Smooth muscle cell of the brain vasculature (primary cell): ENCODE results near the gene RNF128.

Experiments
- DNase-seq: peaks from one replicate; pipeline ENCODE4 v3.0.0-alpha.2; 2012; ENCODE audit warnings: low read depth, low spot score

Gene RNF128, protein sequence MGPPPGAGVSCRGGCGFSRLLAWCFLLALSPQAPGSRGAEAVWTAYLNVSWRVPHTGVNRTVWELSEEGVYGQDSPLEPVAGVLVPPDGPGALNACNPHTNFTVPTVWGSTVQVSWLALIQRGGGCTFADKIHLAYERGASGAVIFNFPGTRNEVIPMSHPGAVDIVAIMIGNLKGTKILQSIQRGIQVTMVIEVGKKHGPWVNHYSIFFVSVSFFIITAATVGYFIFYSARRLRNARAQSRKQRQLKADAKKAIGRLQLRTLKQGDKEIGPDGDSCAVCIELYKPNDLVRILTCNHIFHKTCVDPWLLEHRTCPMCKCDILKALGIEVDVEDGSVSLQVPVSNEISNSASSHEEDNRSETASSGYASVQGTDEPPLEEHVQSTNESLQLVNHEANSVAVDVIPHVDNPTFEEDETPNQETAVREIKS

DNA sequence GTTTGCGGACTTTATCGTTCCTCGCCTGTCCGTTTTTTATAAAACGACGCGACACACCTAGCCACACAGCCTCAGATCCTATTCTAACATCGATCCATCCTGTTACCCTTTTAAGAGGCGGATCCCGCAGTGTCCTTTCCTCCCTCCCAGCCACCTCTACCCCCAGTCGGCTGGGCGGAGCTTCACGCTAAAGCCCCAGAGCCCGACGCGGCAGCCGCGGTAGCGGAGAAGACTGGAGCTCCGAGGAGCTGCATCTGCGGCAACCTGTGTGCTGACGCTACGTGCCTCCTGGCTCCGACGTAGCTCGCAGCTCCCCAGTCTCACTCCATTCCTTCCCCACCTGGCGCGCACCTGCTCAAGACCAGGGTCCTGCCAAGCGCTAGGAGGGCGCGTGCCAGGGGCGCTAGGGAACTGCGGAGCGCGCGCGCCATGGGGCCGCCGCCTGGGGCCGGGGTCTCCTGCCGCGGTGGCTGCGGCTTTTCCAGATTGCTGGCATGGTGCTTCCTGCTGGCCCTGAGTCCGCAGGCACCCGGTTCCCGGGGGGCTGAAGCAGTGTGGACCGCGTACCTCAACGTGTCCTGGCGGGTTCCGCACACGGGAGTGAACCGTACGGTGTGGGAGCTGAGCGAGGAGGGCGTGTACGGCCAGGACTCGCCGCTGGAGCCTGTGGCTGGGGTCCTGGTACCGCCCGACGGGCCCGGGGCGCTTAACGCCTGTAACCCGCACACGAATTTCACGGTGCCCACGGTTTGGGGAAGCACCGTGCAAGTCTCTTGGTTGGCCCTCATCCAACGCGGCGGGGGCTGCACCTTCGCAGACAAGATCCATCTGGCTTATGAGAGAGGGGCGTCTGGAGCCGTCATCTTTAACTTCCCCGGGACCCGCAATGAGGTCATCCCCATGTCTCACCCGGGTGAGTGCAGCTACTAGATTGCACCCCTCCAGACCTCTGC, at the start of gene RNF128:
Gene RNF128, plus strand, starts transcription at position 217 of the 953 bp plus-strand sequence. Its CDS starts 213 bp downstream, at position 430.
- DNase-seq: no peak

DNA sequence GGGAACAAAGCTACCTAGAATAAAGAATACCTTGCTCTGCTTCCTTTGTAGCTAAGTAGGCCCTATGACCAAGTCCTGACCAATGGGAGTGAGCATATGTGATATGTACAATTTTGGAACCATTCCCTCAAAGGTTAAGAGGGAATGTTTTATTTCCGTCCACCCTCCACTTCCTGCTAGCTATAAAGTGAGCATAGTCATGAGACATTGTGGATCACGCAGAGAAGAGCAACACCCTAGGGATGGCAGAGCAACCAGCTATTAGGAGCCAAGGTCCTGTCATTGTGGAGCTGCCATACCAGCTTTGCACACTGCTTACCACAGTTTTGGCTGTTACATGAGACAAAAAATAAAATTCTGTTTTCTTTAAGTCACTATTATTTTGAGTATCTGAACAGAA, 45.8 kb upstream of the RNF128 start:
- no peak for DNase-seq

DNA sequence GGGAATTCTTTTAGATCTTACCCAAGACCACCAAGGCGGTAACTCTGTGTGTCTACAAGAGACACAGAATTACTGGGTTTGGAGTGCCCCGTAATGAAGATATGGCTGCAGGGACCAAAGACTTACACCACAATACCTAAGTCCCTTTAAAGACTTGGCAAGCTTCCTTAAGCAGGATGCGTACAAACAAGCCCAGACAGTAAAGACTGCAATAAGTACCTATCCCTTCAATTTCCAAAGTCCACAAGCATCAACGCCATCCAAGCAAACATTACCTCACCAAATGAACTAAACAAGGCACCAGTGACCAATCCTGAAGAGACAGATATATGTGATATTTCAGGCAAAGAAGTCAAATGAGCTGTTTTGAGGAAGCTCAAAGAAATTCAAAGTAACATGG, 42.3 kb upstream of the RNF128 start:
- no peak for DNase-seq

DNA sequence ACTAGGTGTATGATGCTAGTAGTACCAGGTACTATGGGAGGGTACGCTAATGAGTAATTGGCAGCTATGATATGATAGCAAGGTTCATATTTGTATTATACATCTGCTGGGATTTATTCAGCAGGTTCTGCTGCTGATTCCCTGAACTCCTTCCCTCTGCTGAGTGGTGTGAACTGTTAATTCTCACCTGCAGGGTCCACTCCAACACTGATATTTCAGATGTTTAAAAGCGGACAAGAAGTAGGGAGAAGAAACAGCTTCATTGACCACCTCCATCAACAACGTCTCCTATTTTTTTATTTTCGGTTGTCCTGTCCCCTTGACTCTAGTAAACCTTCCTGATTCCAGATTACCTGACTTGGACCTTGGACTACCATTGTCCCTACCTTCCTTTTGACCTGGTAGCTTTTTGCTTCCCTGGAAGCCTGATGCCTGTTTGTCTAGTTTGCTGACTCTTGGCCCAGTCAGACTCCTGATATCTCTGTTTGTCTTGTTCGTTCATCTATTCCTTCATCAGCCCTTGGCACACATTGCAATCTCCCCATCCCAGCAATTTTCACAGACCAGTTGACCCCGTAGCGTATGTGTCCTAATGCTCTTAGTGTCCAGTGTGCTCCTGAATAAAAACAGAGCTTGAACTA, 34.0 kb upstream of the RNF128 start:
- DNase-seq: no peak

DNA sequence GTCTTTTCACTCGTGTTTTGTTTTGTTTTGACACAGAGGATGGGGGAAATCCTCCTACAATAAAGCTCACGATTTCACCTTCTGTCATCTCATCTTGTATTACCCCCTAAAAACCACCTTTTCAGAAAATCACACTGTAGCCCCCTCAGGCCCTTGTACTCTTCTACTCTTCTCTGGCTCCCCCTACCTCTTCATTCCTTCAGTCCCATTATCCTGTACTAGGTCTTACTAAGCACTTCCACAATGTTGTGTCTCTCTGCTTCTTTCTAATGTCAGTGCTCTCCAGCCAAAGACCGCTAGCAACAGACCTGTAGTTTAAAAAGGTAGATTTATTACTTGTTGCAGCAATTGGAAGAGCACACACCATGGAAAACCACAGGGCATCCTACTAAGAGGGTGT, 30.0 kb upstream of the RNF128 start:
- DNase-seq: no peak

DNA sequence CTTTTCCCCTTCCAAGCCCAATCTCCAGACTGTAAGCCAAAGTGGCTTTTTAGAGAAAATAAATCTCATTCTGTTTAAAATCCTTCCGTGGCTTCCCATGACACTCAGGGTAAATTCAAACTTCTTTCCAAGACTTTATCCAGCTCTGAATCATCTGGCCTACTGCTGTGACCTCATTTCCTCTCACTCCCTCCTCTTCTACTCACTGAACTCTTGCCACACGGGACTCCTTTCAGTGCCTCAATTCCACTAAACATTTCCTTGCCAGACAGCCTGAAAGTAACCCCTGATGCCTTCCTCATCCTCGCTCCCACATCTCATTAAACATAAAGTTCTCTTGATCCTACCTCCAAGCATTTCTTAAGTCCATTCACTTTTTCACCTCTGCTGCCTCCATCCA, 27.8 kb upstream of the RNF128 start:
- no peak for DNase-seq

DNA sequence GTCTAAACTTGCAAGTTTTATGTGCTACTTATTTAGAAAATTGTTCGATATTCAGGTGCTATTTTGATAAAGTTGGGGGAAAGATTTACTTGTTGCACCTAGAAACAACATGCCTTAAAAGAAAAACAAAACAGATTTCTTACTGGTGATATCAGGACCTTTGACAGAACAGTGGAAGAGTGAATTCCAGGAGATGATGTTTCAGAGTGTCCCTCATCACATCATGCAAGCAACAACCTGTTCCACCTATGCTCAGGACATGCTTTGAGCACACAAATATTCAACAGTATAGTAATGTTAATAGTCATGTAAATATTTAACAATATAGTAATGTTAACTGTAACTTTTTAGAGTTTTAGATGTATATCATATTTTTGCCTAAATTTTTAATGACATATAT, 23.9 kb upstream of the RNF128 start:
- no peak for DNase-seq

DNA sequence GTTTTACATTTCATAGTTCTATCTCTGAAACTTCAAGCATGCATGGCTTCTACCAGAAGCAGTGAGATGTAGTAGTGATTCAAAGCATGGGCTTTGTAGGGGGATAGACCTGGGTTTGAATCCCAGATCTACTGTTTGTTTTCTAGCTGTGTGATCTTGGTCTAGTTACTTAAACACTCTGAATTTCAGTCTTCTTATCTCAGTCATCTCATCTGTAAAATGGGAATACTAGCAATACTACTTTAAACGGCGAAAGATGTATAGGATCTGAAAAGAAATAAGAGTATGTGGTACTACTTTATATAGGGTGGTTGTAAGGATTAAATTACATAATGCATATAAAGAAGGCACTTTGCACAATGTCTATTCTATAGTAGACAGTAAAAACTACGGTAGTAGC, 20.0 kb upstream of the RNF128 start:
- no peak for DNase-seq

DNA sequence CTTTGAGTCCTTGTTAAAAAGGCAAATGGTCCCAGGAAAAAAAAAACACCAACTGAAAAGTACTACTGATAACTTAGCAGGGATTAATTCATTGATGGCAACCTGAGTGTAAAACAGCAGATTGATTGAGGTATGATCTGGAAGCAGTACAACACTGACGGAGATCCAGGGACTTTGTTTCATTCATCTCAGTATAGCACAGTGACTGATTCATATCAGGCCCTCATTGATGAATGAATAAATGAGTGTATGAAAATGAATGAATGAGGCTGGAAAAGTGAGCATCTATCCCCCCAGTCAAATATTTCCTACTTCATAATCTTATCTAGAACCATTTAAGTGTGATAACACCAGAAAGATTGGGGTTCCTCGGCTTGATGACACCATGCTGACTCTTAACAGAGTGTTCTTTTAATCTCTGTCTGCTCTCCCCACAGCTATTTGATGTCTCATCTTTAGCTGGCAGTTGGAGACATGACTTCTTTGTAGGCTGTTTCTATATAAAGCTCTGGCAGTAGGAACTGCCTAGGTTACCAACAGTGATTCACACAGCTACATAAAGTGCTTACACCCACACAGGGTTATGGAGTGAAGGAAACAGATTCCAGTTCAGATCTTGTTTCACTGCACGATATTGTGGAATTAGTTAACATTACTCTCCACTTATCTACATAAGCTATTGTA, 18.6 kb upstream of the RNF128 start:
- peak; percentile 21 for DNase-seq

DNA sequence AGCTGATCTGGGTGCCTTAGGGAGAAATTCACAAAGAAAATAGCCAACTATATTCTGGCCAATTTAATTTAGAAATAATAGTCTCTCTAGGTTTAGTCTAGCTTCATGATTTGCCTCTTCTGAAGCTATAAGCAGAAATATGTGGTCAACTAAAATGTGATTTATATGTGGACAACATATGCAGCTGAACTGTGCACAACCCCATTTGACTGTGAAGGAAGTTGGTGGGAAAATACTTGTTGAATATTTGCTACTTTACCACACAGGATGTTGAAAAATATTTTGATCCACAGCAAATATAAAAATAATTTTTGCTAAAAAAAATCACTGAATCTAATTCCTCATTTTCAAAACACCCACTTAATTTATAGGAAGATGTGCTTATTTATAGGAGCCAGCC, 15.7 kb upstream of the RNF128 start:
- no peak for DNase-seq

DNA sequence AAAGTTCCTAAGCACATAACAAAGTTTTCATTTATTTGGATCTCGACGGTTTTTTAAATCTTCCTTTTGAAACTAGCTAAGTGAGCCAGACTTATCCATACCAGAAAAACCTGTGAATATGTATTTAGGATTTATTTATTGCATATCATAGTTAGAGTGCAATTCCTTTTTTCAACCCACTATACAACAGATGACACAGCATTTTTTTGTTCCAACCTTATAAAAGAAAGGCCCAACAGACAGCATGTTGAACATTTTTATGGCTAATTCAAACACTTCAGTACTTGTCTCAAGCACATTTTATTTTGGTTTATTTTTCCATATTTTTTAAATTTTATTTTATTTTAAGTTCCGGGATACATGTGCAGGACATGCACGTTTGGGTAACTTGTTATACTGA, 15.1 kb upstream of the RNF128 start:
- DNase-seq: no peak

DNA sequence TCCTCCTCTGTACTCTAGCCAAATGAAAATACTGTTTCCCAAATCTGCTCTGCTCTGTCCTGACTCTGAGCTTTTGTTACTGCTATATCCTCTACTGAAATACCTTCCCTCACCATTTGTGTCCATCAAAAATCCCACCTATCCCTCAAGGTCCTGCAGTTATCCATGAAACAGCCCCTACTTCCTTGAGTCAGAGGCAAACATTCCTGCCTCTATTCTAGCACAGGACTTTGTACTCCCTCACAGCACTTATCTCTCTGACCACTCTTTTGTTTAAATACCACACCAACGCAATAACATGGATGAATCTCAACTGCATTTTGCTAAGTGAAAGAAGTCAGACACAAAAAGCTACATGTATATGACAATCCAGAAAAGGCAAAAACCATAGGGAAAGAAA, 10.5 kb upstream of the RNF128 start:
- no peak for DNase-seq

DNA sequence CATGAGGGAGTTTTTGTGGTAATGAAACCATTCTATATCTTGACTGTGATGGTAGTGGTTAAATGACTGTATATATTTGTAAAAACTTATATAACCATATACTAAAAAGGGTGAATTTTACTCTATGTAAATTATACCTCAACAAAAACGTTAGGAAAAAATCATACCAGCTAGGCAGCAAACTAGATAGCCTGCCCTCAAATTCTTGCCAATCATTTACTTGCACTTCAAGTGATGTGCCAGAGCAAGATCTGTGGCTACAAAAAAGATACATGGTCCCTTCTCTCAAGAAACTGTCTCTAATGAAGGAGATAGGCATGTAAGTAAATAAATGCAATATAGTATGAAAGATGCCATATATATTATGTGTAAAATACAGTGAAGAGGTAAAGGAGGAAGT, 10.0 kb upstream of the RNF128 start:
- no peak for DNase-seq

DNA sequence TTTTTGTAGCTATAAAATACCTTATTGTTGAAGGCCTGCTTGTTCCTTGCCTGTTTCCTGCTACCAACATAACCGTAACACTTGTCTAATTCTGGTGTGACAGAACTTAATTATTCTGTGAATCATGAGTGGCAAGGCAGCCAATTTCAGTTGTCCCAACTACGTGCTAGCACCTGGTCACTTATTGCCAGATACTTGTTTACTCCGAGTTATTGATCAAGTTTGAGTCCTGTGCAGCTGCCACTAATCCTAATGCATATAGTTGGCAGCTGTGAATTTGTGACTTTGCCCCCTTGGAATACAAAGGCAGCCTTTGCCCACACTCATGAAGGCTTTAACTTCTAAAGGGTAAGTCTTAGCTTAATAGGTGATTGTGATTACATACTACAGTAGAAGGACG, 7.8 kb upstream of the RNF128 start:
- no peak for DNase-seq

DNA sequence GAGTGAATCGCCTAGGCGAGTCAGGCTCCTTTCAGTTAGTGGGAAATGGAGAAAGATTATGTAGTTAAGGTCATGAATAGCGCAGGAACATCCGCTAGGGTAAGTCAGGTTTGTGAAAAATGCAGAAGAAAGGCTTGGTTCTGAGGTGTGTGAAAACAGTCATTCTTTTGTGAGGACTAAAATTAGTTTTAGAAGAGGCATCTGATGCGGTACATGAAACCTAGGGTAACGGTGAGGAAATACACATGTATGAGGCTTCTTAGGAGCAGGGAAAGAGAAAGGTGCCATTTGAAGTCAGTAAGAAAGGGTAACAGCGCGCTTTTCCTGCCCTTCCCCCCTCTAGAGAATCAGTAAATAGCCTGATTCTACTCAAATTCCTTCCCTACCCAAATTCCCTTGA, 570 bp upstream of the RNF128 start:
- no peak for DNase-seq

DNA sequence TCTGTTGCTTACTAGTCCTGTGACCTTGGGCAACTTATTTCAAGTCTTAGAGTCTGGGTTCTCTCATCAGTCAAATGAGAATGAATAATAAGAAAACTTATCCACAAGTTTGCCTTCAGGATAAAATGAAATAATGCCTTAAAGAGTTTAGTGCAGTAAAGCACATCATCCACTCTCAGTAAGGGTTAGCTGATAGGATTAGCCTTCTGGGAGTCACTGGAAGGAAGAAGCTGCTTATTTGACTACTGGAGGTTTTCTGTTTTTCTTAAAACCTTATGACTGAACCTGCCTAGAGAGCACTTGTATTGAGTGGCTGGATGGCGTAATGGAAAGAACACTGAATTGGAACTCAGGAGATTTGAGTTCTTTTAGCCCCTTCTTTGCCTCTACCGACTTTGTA, 1.8 kb downstream of the RNF128 start:
- DNase-seq: no peak

DNA sequence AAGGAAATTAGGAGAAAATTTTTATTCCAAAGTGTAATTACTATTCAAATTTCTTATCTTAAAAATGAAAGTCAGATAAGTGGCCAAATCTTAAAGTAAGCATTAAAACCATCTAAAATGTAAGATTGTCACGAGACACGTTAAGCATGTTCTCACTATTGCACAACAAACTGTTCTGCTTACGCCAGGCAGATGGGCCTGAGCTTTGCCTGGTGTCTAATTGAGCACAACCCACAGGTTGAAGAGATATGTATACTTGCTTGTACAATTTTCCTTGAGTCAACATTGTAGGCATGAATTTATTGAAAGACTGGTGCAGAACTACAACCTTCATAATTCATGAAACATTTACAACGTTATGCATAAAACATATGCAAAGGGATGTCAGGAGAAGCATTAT, 3.9 kb downstream of the RNF128 start:
- DNase-seq: no peak

DNA sequence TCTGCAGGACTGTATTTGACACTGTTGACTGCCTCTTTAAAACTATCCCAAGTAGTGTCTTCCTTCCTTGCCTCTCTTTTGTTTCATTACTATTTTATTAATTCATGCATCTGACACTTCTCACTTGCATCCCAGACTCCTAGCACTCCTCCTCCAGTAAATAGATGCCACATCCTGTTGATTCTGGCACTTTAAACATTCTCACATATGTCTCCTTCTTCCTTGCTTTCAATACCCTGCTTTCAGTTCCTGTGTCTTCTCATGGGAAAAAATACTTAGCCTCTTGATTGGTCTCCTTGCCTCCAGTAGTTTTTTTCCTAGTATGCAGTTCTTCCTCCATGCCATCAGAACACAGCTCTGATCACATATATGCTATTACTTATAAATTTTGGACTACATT, 5.1 kb downstream of the RNF128 start:
- no peak for DNase-seq

DNA sequence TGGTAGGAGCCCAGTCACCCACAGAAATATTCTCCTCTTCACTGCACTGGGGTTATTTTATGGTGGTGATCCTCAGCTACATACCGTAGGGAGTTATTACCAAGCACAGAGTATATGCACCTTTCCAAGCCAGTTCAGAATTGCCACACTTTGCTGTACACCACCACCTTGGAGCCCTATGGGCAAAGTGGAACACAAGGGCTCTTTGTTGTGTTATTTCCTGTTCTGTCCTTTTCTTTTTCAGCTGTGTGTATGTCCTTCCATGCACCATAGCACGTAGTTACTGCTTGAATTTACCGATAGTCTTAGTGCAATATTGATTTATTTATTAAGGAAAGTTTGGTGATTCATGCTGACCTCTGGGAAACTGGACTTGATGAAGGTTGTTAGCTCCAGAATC, 8.3 kb downstream of the RNF128 start:
- DNase-seq: no peak

DNA sequence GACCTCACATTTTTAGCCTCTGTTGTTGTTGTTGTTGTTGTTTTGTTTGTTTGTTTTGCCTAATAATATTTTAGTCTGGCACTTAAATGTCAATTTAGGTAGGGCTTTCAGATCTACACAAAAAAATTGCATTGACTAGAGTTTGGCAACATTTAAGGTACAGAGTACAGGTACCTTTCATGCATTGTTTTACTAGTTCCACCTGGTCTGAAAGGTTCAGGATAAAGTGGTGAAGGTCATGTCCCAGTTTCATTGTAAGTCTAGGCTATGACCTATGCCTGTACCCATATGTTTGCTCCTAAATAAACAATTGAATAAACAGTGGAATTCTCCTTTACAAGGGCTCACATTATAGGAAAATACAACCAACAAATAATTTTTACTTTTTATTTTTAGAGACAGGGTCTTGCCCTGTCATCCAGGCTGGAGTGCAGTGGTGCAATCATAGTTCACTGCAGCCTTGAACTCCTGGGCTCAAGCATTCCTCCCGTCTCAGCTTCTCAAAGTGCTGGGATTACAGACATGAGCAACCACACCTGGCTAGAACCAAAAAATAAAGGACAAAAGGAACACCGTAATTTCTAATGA, 13.8 kb downstream of the RNF128 start:
- DNase-seq: no peak

DNA sequence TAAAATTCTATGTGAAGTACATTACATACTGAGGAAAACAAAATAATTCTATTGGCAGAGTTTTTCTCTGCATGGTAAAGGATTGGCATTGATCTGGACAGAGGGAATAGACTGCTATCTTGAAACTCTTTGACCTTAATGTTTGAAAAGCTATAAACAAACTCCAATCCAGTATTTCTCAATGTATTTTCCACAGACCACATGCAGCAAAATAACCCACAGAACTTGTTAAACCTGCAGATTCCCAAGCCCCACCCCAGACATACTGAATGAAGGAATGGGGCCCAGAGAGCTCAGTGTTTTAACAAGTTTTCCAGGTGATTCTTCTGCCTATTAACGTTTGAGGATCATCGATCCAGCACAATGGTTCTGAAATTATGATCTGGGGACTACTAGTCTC, 15.7 kb downstream of the RNF128 start:
- no peak for DNase-seq
